GM18951 (cell line): ENCODE measurements around the gene SRSF4.

ENCODE experiments used
- POLR2A ChIP-seq: IDR thresholded peaks from 4 replicates; pipeline ENCODE4 v1.6.1; 2011; ENCODE audit warnings: mild to moderate bottlenecking; ENCODE audit not compliant: insufficient read length, insufficient read depth; ENCODE audit errors: extremely low read depth
- in situ Hi-C: fragments of 300-500 bp; cut with MboI; formaldehyde crosslinking; loops from one replicate; pipeline ENCODE4 v1.12.0; 2022; ENCODE audit warnings: low sequenced_read_pairs, mixed read lengths, inconsistent platforms; ENCODE audit not compliant: unreplicated experiment

SRSF4 gene

DNA sequence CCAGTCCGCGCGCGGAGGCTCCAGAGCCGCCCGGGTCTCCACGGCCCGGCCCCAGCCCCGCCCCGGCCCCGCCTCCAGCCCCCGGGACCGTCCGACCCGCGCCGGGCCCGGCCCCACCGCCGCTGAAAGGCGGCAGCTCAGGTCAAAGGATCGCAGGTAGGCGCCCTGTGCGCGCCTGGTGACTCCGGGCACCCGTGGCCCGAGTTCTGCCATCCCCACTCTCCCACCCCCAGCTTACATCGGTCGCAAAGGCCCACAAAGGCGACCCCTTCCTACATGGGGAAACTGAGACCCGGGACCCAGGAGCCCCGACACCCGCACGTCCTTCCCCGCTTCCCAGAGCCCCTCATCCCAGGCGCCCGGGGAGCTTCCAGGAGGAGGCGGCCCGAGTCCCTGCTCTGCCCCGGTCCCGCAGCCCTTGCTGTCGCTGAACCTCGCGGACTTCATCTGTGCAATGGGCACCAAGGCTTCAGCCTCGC, 57.8 kb downstream of the SRSF4 start, which contains the start of gene TMEM200B:
Gene TMEM200B (minus strand): TSS at position 17 of the 479 bp plus-strand sequence. CDS start 2,075 bp downstream, outside the sequence.
- in situ Hi-C loops: no loop called here
- no peak for TF ChIP-seq POLR2A

- in situ Hi-C loops: no loop called here
- no peak for TF ChIP-seq POLR2A
Measured at GRCh38 chr1:29123053-29123886, 58.4 kb downstream of the SRSF4 start.

GRCh38 chr1:29122682-29123052, 59.0 kb downstream of the SRSF4 start:
- no peak for TF ChIP-seq POLR2A

GRCh38 chr1:29121936-29122681, 59.6 kb downstream of the SRSF4 start:
- in situ Hi-C loops: no loop called here
- no peak for TF ChIP-seq POLR2A

More at GRCh38 chr1:29122682-29123052, 59.0 kb downstream of the SRSF4 start:
- in situ Hi-C loops: no loop called here

- no peak for TF ChIP-seq POLR2A
- in situ Hi-C loops: no loop called here
Measured at GRCh38 chr1:29121516-29121935, 60.2 kb downstream of the SRSF4 start.

GRCh38 chr1:29120947-29121485, 60.7 kb downstream of the SRSF4 start:
- in situ Hi-C loops: no loop called here
- no peak for TF ChIP-seq POLR2A

DNA sequence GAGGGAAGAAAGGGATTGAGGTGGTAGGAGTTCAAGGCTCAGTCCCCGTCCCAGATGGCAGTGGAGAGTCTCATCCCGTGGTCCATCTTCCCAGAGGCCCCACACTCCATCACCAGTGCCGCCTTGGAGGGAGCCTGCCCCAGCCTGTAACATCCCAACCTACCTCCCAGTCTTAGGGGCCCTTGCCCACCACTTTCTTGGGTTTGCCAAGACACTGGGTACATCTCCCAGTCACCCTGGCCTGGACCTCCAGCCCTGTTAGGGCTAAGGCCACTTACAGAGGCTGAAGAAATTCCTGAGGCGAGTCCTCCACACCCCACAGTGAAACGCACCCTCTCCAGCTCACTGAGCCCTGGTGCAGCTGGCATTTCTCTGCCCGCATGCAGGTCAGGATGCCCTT, 61.3 kb downstream of the SRSF4 start:
- in situ Hi-C loops: no loop called here
- TF ChIP-seq POLR2A: no peak

- no peak for TF ChIP-seq POLR2A
- in situ Hi-C loops: no loop called here
Measured at GRCh38 chr1:29119121-29119929, 62.4 kb downstream of the SRSF4 start.

- in situ Hi-C loops: no loop called here
- TF ChIP-seq POLR2A: no peak
Measured at GRCh38 chr1:29117381-29117780, 64.3 kb downstream of the SRSF4 start.

GRCh38 chr1:29114654-29115053, 67.0 kb downstream of the SRSF4 start:
- TF ChIP-seq POLR2A: no peak
- in situ Hi-C loops: no loop called here

- TF ChIP-seq POLR2A: no peak
- in situ Hi-C loops: no loop called here
Measured at GRCh38 chr1:29113413-29114117, 68.1 kb downstream of the SRSF4 start.
